ENCODE data around the gene MYL12B. TPM values are rescaled to one million over a fixed set of nuclear protein-coding genes. Genes with fewer than 3 reads are reported as not detected.

MYL12B gene
- total and polyA plus RNA-seq, 2 of the 8 experiments (the other 6 are each of a cell fraction or from before 2014, with no cell fraction given) = 174 to 188 TPM

DNA sequence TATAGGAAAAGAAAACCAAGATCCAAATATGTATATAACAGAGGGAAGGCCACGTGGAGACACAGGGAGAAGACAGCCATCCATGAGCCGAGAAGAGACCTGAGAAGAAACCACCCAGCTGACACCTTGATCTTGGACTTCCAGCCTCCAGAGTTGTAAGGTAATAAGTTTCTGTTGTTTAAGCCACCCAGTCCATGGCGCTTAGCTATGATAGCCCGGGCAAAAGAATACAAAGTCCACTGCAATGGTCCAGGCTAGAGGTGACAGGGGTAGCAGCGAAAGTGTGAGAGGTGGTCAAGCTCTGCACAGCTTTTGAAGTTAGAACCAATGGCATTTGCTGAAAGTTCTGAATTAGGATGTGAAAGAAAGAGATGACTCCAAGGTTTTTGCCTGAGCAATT, 44.9 kb upstream of the MYL12B start:
- H2AK5ac ChIP-seq (ENCODE audit: low read depth, low read length) = no peak overlapping the region
- H3K4me1 ChIP-seq (replicated peaks in 1 of 4; ENCODE audit: control insufficient read depth in 3 of 4, insufficient read depth in 4 of 4, low read length in 3 of 4) = peaks cover 0 to 4% (median under 1%) of the 10 kb centered on the region in 4 experiments; a peak in 2 of 7 replicates
- no peak overlapping the region for H2BK15ac ChIP-seq (ENCODE audit: low read length)
- no peak overlapping the region for H2BK12ac ChIP-seq (ENCODE audit: low read depth, low read length)
- H3K27ac ChIP-seq (ENCODE audit: low read depth, low read length) = no peak overlapping the region
- ChIA-PET CTCF (ENCODE audit: partially characterized antibody) (interaction anchor here (0.7 to 1.5 kb wide), 3 partner anchors 9 to 285 kb away, joined by 3 to 6 read pairs (median 3); no protein-coding TSS in a partner anchor), POLR2A (ENCODE audit: partially characterized antibody) (no interaction called here)
- TF ChIP-seq, protein P1, sequence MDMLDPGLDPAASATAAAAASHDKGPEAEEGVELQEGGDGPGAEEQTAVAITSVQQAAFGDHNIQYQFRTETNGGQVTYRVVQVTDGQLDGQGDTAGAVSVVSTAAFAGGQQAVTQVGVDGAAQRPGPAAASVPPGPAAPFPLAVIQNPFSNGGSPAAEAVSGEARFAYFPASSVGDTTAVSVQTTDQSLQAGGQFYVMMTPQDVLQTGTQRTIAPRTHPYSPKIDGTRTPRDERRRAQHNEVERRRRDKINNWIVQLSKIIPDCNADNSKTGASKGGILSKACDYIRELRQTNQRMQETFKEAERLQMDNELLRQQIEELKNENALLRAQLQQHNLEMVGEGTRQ (IDR thresholded peaks at IDR 0.05; ENCODE audit: low read length) = no peak
- TF ChIP-seq RNF2 (IDR thresholded peaks at IDR 0.05; ENCODE audit: borderline replicate concordance, low read depth, low read length, missing control alignments, poor library complexity, severe bottlenecking) (no peak), RXRA (IDR thresholded peaks at IDR 0.05; ENCODE audit: insufficient read depth, low read depth, low read length) (no peak), SIN3A (conservative IDR thresholded peaks at IDR 0.05 in 1 of 2, IDR thresholded peaks at IDR 0.05 in 1 of 2; ENCODE audit: low read depth in 1 of 2, low read length in 2 of 2) (no peak), SIX5 (IDR thresholded peaks at IDR 0.05; ENCODE audit: low read depth, low read length) (no peak)
- TF ChIP-seq, protein P2, sequence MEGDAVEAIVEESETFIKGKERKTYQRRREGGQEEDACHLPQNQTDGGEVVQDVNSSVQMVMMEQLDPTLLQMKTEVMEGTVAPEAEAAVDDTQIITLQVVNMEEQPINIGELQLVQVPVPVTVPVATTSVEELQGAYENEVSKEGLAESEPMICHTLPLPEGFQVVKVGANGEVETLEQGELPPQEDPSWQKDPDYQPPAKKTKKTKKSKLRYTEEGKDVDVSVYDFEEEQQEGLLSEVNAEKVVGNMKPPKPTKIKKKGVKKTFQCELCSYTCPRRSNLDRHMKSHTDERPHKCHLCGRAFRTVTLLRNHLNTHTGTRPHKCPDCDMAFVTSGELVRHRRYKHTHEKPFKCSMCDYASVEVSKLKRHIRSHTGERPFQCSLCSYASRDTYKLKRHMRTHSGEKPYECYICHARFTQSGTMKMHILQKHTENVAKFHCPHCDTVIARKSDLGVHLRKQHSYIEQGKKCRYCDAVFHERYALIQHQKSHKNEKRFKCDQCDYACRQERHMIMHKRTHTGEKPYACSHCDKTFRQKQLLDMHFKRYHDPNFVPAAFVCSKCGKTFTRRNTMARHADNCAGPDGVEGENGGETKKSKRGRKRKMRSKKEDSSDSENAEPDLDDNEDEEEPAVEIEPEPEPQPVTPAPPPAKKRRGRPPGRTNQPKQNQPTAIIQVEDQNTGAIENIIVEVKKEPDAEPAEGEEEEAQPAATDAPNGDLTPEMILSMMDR (IDR thresholded peaks at IDR 0.05; ENCODE audit: control extremely low read depth in 1 of 3, insufficient read depth in 1 of 3, low read depth in 1 of 3, low read length in 3 of 3) = no peak
- TF ChIP-seq, protein P3, sequence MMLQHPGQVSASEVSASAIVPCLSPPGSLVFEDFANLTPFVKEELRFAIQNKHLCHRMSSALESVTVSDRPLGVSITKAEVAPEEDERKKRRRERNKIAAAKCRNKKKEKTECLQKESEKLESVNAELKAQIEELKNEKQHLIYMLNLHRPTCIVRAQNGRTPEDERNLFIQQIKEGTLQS (IDR thresholded peaks at IDR 0.05; ENCODE audit: insufficient read depth, low read depth, low read length) = no peak
- H3K4ac ChIP-seq (replicated peaks; ENCODE audit: insufficient read length, low read depth, low read length) = no peak overlapping the region
- no peak overlapping the region for H3K18ac ChIP-seq (ENCODE audit: extremely low read depth, low read length)
- no peak overlapping the region for H3K23ac ChIP-seq (ENCODE audit: insufficient read length)
- no peak overlapping the region for H3K14ac ChIP-seq (ENCODE audit: insufficient read length)
- FAIRE-seq (no peak), DNase-seq (ENCODE audit: low read depth in 1 of 2, low spot score in 2 of 2) (no peak)
- no peak overlapping the region for H2AFZ ChIP-seq (ENCODE audit: low read length)
- no peaks in the 10 kb centered on the region for H3K23me2 ChIP-seq (ENCODE audit: low read depth, low read length)
- no peaks in the 10 kb centered on the region for H3K27me3 ChIP-seq (replicated peaks in 1 of 4; ENCODE audit: control insufficient read depth in 3 of 4, extremely low read depth in 1 of 4, insufficient read depth in 3 of 4, low read length in 3 of 4)
- WGBS, 2 experiments (ENCODE audit: extremely low coverage in 1 of 2, insufficient coverage in 1 of 2, insufficient read length in 1 of 2, insufficient replicate concordance in 2 of 2, low coverage in 1 of 2, low lambda C conversion rate in 2 of 2, missing lambda C conversion rate in 1 of 2) = 90% methylated on average over 5 of the region's 5 CpGs; no CpG with 5 or more reads in 1 of the 2 experiments
- H4K8ac ChIP-seq (ENCODE audit: extremely low read depth, insufficient read depth, low read length) = no peak overlapping the region
- H2BK120ac ChIP-seq (replicated peaks; ENCODE audit: low read depth, low read length) = no peak overlapping the region
- no peak overlapping the region for H3K4me3 ChIP-seq (ENCODE audit: extremely low read depth in 1 of 4, insufficient read depth in 2 of 4, low read depth in 3 of 4, low read length in 4 of 4)
- no peak overlapping the region for H3K4me2 ChIP-seq (ENCODE audit: insufficient read depth in 1 of 2, low read depth in 2 of 2, low read length in 2 of 2)
- H2BK20ac ChIP-seq (ENCODE audit: low read length) = no peak overlapping the region
- H3K36me3 ChIP-seq (ENCODE audit: control insufficient read depth in 2 of 4, insufficient read depth in 4 of 4, low read length in 3 of 4) = no peaks in the 10 kb centered on the region
- no peak overlapping the region for H3K56ac ChIP-seq (replicated peaks; ENCODE audit: insufficient read length, low read depth, low read length)
- H3K79me2 ChIP-seq (ENCODE audit: control insufficient read depth in 1 of 2, insufficient read depth in 2 of 2, low read length in 2 of 2) = no peaks in the 10 kb centered on the region
- H3K9ac ChIP-seq (replicated peaks in 1 of 4; ENCODE audit: extremely low read depth in 1 of 4, low read depth in 3 of 4, low read length in 3 of 4) = no peak overlapping the region
- H3K79me1 ChIP-seq (ENCODE audit: low read depth, low read length) = no peaks in the 10 kb centered on the region
- H4K5ac ChIP-seq (ENCODE audit: insufficient read length, low read depth, low read length) = no peak overlapping the region
- H3K9me3 ChIP-seq (ENCODE audit: insufficient read depth in 2 of 2, low read depth in 1 of 2, low read length in 1 of 2) = no peaks in the 10 kb centered on the region; a peak in 1 of 4 replicates
- no peak overlapping the region for H4K91ac ChIP-seq (replicated peaks; ENCODE audit: insufficient read length, low read length)
- no peaks in the 10 kb centered on the region for H4K20me1 ChIP-seq (replicated peaks in 1 of 2; ENCODE audit: control insufficient read depth in 1 of 2, insufficient read depth in 2 of 2, low read length in 2 of 2)
- H2BK5ac ChIP-seq (ENCODE audit: low read depth, low read length) = no peak overlapping the region

Data from H1 (cell line).